Activated CD4-positive, alpha-beta T cell treated with anti-CD3 and anti-CD28 coated beads, Interleukin-2, amount 50 U/mL, for 48 hours (primary cell): ENCODE data around the gene HSD11B2.

Source experiments
- DNase-seq, 2 experiments: peaks; one replicate each; pipeline ENCODE4 v3.0.0-alpha.2; 2020

Gene HSD11B2

GRCh38 chr16:67415872-67416793 is 14.8 kb upstream of the HSD11B2 start, which contains the start of gene ZDHHC1:
Gene ZDHHC1, minus strand, starts transcription at chr16:67416477. Its CDS starts 8,702 bp downstream, at chr16:67407775.
- DNase-seq: peak; percentile 64 to 66

- DNase-seq: no peak
Measured at GRCh38 chr16:67417333-67418061, 13.4 kb upstream of the HSD11B2 start.

GRCh38 chr16:67419502-67419901 is 11.4 kb upstream of the HSD11B2 start:
- DNase-seq: no peak

GRCh38 chr16:67419931-67420330 is 11.0 kb upstream of the HSD11B2 start:
- no peak for DNase-seq

GRCh38 chr16:67421030-67421429 is 9.9 kb upstream of the HSD11B2 start:
- DNase-seq: no peak

- no peak for DNase-seq
Measured at GRCh38 chr16:67423015-67423414, 7.9 kb upstream of the HSD11B2 start.

GRCh38 chr16:67423611-67424260 is 7.2 kb upstream of the HSD11B2 start:
- no peak for DNase-seq

GRCh38 chr16:67424261-67424615 is 6.7 kb upstream of the HSD11B2 start:
- DNase-seq: no peak

- no peak for DNase-seq
Measured at GRCh38 chr16:67425061-67425460, 5.9 kb upstream of the HSD11B2 start.

GRCh38 chr16:67425580-67425979 is 5.3 kb upstream of the HSD11B2 start:
- DNase-seq: no peak

GRCh38 chr16:67426022-67426421 is 4.9 kb upstream of the HSD11B2 start:
- DNase-seq: no peak

- DNase-seq: no peak
Measured at GRCh38 chr16:67426950-67427349, 4.0 kb upstream of the HSD11B2 start.

- DNase-seq: peak; percentile 68 to 74
Measured at GRCh38 chr16:67428146-67428731, 2.7 kb upstream of the HSD11B2 start.

GRCh38 chr16:67429053-67429798 is 1.7 kb upstream of the HSD11B2 start:
- DNase-seq: no peak

GRCh38 chr16:67429799-67430503 is 970 bp upstream of the HSD11B2 start:
- DNase-seq: no peak

GRCh38 chr16:67430504-67430976 is 381 bp upstream of the HSD11B2 start:
- DNase-seq: peak; percentile 33 to 36

- DNase-seq: no peak
Measured at GRCh38 chr16:67431775-67432505, 1.0 kb downstream of the HSD11B2 start.

GRCh38 chr16:67432506-67432890 is 1.6 kb downstream of the HSD11B2 start:
- no peak for DNase-seq

- no peak for DNase-seq
Measured at GRCh38 chr16:67433131-67433719, 2.3 kb downstream of the HSD11B2 start.

GRCh38 chr16:67435758-67436164 is 4.8 kb downstream of the HSD11B2 start:
- no peak for DNase-seq
